Measurements from ENCODE around the gene ASCL5. TPM values are rescaled to one million over a fixed set of nuclear protein-coding genes. Genes with fewer than 3 reads are reported as not detected.

The ASCL5 gene
- total RNA-seq, 1 donor from 2014 or later: not detected

DNA sequence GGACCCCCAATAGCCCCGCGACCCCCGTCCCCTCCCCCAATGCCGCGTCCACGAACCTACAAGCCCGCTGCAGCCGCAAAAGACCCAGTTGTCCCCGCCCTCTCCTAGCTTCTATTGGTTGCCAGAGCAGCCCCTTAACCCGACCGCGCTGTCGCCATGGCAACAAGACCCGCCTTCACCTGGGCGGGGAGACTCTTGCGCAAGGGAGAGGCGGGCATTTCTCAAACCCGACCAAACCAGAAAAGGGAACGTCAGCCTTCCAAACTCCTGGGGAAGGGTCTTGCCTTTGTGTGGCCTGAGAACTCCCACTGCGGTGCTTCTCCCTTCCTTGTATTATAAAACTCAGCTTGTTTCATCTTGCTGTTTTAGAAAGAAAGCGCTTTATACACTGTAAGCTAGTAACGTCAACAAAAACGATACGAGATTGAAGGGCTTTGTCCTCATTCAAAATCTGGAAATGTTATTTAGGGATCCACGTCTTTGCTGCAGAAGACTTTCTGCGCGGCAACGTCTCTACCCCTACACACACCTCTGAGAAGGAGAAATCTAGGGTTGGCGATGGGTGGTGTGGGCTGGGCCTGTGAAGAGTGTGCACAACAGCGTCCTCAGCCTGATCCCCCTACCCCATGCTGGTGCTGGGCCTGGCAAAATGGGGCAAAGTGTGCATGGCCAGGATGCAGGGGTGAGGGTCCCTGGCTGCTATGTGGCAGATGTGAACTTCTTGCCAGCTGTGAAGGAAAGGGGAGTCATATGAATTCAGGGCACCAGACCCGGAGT lies 27.6 kb upstream of the ASCL5 start, which contains the start of gene TMEM9:
Gene TMEM9, minus strand, starts transcription at position 86 of the 777 bp plus-strand sequence. CDS start 551 bp downstream, outside the sequence.
- peak; percentile 54 for DNase-seq (ENCODE audit: extremely low read depth, low read depth, low spot score)

DNA sequence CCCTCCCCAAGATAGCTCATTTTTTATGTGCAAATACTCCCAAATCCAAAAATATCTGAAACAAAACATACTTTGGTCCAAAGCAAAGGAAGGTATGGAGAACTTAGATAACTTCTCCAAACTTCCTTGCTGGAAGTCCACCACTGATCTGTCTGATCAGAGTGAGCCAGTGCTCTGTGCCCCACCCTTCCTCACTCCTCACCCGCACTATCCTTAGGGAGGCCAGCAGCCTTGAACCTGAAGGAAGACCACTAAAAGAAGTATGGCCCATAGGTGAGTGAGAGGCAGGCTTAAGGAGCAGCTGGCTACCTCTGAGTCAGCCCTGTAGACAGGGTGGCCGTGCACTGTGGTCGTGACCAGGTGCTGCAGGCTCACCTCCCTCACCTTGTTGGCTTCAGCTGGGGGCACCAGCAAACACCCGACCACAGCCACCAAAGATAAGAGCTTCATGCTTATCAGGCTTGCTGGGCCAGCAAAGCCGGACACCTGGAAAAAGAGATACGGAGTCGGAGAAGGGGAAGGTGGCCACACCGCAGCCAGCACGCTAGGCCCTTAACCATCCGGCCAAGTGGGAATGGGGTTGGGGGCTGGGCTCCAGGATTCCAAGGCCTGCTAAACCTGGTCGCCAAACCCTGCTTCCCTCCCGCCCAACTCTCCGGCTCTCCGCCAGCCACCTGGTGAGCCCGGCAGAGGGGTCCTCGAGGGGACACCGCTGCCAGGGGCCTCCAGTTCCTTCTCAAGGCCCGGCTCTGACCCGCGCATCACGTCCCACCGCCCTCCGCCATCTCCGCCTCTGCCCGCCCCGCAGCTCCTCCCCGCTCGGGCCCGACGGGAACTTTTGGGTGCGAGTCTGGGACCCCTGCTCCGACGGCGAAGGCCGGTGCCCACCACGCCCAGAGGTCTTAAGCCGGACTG lies 26.7 kb upstream of the ASCL5 start:
- DNase-seq (ENCODE audit: extremely low read depth, low read depth, low spot score): no peak

DNA sequence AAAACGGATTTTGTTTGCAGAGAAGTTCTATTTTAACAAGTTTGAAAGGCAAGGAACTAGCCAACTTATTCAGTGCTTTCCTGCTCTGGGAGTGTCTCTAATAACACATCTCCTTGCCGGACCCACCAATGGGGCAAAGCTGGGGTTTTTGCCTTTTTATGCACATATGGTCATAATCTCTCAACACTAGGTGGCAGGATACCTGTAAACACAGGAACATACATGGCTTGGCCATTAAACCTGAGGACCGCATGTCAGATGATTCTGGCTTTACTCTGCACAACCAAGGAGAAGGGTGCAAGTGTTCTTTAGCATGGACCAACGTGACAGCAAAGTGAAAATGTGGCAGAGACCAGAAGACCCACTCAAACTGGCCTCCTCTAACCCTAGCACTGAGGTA lies 22.4 kb upstream of the ASCL5 start:
- DNase-seq (ENCODE audit: extremely low read depth, low read depth, low spot score): no peak

DNA sequence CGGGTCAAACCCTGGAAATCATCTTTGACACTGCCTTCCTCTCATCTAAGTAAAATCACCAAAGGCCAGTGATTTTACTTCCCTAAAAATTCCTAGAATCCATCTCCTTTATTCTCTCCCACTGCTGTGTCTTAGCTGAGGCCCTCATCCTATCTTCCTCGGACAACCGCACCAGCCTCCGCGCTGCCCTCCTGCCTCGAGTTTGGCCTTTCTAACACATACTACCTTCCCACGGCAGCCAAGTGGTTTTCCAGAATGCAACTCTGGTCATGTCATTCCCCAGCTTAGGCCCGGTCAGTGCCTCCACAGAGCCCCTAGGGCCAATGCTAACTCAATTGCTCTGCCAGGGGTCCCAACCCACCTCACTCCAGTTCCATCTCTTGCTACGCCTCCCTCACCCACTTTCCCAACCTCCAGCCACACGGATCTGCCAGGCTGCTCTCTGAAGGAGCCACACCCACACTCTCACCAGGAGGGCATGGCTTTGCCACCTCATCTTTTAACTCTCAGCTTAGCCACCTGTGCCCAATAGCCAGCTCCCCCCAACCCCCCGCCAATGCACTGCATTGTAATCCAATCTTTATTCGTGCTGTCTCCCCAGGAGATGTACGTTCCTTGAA lies 20.5 kb upstream of the ASCL5 start:
- no peak for DNase-seq (ENCODE audit: extremely low read depth, low read depth, low spot score)

GRCh38 chr1:201146626-201147390 lies 19.8 kb upstream of the ASCL5 start:
- DNase-seq (ENCODE audit: extremely low read depth, low read depth, low spot score): no peak

GRCh38 chr1:201145816-201146215 lies 18.8 kb upstream of the ASCL5 start:
- DNase-seq (ENCODE audit: extremely low read depth, low read depth, low spot score): no peak

DNA sequence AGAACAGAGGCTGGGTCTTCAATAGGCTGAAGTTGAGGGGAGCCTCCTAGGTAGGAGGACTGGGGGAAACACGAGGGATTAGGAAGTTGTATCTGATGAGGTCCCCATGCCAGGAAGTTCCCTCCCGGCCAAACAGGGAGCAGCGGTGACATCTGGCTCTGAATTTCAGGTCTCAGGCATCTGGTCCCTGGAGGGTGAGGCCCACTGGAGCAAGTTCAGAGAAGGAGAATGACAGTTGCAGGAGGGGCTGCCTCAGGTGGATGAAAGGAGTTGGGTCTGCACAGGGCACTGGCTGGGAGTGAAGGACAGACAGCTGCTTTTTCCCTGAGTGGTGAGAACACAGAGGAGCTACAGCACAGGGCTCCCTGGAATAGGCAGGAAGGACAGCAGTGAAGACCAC lies 18.1 kb upstream of the ASCL5 start:
- DNase-seq (ENCODE audit: extremely low read depth, low read depth, low spot score): no peak

DNA sequence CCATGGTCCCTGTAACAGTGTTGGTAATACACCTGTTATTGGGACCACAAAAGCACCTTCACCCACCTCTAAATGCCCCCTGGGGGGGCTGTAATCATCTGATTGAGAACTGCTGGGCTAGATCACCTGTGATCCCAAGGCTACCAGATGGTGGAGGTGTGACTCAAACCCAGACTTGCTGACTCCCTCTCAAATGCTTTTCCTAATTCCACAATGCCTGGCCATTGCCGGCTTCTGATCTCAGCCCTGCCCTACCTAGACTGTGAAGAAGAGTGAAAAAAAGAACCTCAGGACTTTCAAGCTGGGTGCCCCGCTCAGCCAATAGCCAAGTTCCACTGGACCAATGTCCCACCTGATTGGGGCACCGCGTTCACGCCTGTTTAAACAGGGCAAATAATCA lies 17.7 kb upstream of the ASCL5 start:
- DNase-seq (ENCODE audit: extremely low read depth, low read depth, low spot score): no peak

DNA sequence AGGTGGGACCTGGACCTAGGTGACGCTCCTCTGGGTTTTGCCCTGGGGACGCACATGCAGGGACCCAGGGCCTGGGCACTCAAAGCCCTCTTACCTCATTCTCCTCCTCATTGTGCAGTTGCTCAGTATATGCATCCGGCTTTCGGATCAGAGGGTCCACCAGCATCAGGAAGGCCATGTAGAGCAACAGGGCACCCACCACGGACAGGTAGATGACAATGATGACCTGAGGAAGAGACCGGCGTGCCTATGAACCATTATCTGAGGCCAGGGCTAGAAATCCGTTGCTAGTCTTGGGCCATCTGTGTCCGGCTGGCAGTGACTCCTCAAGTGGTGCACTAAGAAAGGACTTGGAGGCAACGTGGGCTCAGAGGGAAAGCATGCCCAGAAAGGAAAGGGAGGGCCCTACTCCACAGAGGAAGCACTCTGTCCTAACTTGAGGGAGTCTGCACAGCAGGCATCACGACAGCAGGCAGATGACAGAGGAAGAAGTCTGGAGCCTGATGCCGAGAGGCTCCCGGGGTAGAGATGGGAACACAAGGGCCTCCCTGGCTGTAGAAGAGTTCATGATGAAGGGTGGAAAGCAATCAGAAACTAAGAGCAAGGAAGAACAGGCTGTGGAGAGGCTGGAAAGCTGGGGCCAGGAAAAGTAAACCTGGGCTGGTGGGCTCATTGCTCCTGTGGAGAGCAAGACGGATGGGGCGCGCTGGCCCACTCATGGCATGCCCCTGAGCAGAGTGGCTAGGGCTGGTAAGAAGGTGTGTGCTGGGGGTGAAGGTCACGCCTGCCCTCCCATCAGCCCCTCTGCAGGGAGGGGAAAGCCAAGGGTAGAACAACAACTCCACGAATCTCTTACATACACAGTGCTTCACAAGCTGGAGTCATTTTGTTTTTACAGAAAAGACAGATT lies 17.0 kb upstream of the ASCL5 start:
- DNase-seq (ENCODE audit: extremely low read depth, low read depth, low spot score): no peak

DNA sequence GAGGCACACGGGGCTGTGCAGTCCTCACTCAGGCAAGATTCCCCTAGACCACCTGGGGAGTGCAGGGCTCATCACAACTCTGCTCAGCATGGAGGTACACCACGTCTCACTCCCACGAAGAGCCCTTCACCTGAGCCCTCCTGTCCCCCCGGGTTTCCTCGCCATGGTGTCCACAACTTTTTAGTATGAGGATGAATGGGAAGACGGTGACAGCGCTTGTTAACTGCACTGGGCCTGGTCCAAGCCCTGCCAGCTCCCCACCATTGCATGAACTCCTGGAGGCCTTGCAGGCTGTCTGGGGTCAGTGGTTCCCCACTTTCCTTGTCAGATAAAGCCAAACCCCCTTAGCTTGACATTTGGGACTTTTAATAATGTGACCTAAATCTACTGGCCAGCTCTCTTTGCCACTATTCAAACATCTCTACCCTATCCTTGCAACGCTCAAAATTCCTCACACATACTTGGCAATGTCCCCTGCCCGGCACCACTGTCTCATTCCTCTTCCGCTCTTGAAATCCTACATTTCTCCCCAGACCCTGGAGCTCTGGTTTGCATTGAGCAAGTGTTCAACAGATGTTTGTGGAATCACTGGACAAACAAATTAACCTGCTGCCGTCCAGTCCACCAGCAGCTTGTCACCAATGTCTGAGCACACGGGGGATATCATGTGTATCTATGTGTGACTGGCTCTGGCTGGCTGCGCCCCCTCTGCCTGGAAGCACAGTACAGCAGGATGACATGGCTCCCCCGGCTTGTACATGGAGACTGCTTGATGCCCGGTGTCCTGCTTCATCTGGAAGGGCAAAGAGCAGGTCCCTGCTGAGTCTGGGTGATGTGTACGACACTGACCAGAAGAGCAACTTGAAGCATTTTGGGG lies 16.1 kb upstream of the ASCL5 start:
- no peak for DNase-seq (ENCODE audit: extremely low read depth, low read depth, low spot score)

GRCh38 chr1:201142011-201142848 lies 15.2 kb upstream of the ASCL5 start:
- no peak for DNase-seq (ENCODE audit: extremely low read depth, low read depth, low spot score)

GRCh38 chr1:201141418-201141817 lies 14.4 kb upstream of the ASCL5 start:
- no peak for DNase-seq (ENCODE audit: extremely low read depth, low read depth, low spot score)

- no peak for DNase-seq (ENCODE audit: extremely low read depth, low read depth, low spot score)
These were observed 13.9 kb upstream of the ASCL5 start for GRCh38 chr1:201140941-201141260.

- DNase-seq (ENCODE audit: extremely low read depth, low read depth, low spot score): no peak
These were observed 13.4 kb upstream of the ASCL5 start for GRCh38 chr1:201140235-201140940.

GRCh38 chr1:201139756-201140155 lies 12.8 kb upstream of the ASCL5 start:
- no peak for DNase-seq (ENCODE audit: extremely low read depth, low read depth, low spot score)

- no peak for DNase-seq (ENCODE audit: extremely low read depth, low read depth, low spot score)
These were observed 12.3 kb upstream of the ASCL5 start for GRCh38 chr1:201139306-201139705.

- DNase-seq (ENCODE audit: extremely low read depth, low read depth, low spot score): no peak
These were observed 11.4 kb upstream of the ASCL5 start for GRCh38 chr1:201138311-201138840.
